Epithelial cell of proximal tubule (primary cell): ENCODE data around the gene GABRA4. TPM values are rescaled to one million over a fixed set of nuclear protein-coding genes. Genes with fewer than 3 reads are reported as not detected.

Source experiments
- DNase-seq: peaks from one replicate; pipeline ENCODE4 v3.0.0-alpha.2; 2011; ENCODE audit warnings: low read depth
- H3K4me3 ChIP-seq: 2 replicates; pipeline ENCODE4 v1.5.1; 2011; ENCODE audit warnings: low read depth, mild to moderate bottlenecking, low read length
- CTCF ChIP-seq: conservative IDR thresholded peaks from 2 replicates; pipeline ENCODE4 v1.5.1; 2012; ENCODE audit warnings: low read depth, mild to moderate bottlenecking, low read length
- total RNA-seq: library from RNA; depleted of rRNA; stranded (reverse); fragments of >200 nt; gene quantifications from 2 replicates; pipeline ENCODE4 v1.2.3, GENCODE V29; 2015

The GABRA4 gene
- total RNA-seq, 1 donor from 2014 or later = not detected

- TF ChIP-seq CTCF = no peak
- DNase-seq = no peak
- no peak overlapping the region for H3K4me3 ChIP-seq
Measured at GRCh38 chr4:46979726-46980125, 13.7 kb downstream of the GABRA4 start.

GRCh38 chr4:46979283-46979682 lies 14.1 kb downstream of the GABRA4 start:
- no peak for DNase-seq
- no peak for TF ChIP-seq CTCF
- no peak overlapping the region for H3K4me3 ChIP-seq

GRCh38 chr4:46977245-46977644 lies 16.1 kb downstream of the GABRA4 start:
- DNase-seq = no peak
- TF ChIP-seq CTCF = no peak
- no peak overlapping the region for H3K4me3 ChIP-seq

- DNase-seq = no peak
- TF ChIP-seq CTCF = no peak
Measured at GRCh38 chr4:46975812-46976553, 17.4 kb downstream of the GABRA4 start.

GRCh38 chr4:46974891-46975543 lies 18.4 kb downstream of the GABRA4 start:
- H3K4me3 ChIP-seq = no peak overlapping the region
- no peak for TF ChIP-seq CTCF
- no peak for DNase-seq

More at GRCh38 chr4:46975812-46976553, 17.4 kb downstream of the GABRA4 start:
- no peak overlapping the region for H3K4me3 ChIP-seq

GRCh38 chr4:46968847-46969246 lies 24.5 kb downstream of the GABRA4 start:
- no peak for DNase-seq
- H3K4me3 ChIP-seq = no peak overlapping the region
- no peak for TF ChIP-seq CTCF
